Spleen (tissue), 7 donors: ENCODE measurements around the gene SYNGR1.

Experiments
- POLR2A ChIP-seq, 3 donors: fragments of 450-650 bp; IDR thresholded peaks; one replicate each; pipeline ENCODE4 v1.5.1; 2017; ENCODE audit warnings: antibody characterized with exemption in 3 of 3, mild to moderate bottlenecking in 1 of 3
- POLR2AphosphoS5 ChIP-seq, 3 donors: sonication (generic); formaldehyde crosslinking; IDR thresholded peaks; one replicate each; pipeline ENCODE4 v1.5.1; 2017; ENCODE audit warnings: antibody characterized with exemption in 3 of 3
- TF ChIP-seq, protein P1 (sequence below), 11 experiments: fragments of 200-600 bp in 7 of 11; fragments of 450-650 bp in 4 of 11; sonication (generic) in 4 of 11; IDR thresholded peaks in 8 of 11; conservative IDR thresholded peaks in 3 of 11; 1 replicate in 7 of 11; 2 replicates in 4 of 11; pipeline versions ENCODE4 v1.4.0 to v1.8.0; 2016 to 2021; ENCODE audit warnings: antibody characterized with exemption in 11 of 11, inconsistent platforms in 4 of 11, mild to moderate bottlenecking in 1 of 11
- donor health status: DM: no; HTN: no; CAD: no; lungs with moderate emphysema.
- donor health status: DM: no; HTN: no; CAD: no.
- donor health status: DM: no; HTN: no; CAD: no.

DNA sequence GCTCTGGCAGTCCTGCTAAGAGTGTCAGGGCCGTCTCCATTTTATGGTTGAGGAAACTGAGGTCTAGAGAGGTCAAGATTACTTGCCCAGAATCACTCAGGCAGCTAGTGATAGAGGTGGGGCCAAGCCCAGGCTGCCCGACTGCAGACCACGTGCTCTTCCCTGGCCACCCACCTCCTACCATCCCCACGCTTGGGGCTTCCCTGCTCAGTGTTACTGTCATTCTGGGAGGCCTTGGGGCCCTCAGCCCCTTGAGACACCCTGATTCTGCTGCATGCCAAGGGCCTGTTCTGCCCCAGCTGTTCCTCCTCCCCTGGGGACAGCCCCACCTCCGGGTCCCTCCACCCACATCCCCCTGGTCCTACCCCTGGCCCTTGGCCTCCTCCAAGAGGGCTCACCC, 32.6 kb downstream of the SYNGR1 start:
- no peak for TF ChIP-seq POLR2A (IDR thresholded peaks at IDR 0.05)
- TF ChIP-seq, protein P1, sequence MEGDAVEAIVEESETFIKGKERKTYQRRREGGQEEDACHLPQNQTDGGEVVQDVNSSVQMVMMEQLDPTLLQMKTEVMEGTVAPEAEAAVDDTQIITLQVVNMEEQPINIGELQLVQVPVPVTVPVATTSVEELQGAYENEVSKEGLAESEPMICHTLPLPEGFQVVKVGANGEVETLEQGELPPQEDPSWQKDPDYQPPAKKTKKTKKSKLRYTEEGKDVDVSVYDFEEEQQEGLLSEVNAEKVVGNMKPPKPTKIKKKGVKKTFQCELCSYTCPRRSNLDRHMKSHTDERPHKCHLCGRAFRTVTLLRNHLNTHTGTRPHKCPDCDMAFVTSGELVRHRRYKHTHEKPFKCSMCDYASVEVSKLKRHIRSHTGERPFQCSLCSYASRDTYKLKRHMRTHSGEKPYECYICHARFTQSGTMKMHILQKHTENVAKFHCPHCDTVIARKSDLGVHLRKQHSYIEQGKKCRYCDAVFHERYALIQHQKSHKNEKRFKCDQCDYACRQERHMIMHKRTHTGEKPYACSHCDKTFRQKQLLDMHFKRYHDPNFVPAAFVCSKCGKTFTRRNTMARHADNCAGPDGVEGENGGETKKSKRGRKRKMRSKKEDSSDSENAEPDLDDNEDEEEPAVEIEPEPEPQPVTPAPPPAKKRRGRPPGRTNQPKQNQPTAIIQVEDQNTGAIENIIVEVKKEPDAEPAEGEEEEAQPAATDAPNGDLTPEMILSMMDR (IDR thresholded peaks at IDR 0.05 in 8 of 11, conservative IDR thresholded peaks at IDR 0.05 in 3 of 11): no peak
- TF ChIP-seq POLR2AphosphoS5 (IDR thresholded peaks at IDR 0.05): no peak
